ENCODE results near the gene FHAD1. TPM values are rescaled to one million over a fixed set of nuclear protein-coding genes. Genes with fewer than 3 reads are reported as not detected.
"Not testable (repeated sequence)": the region's sequence is repeated elsewhere in the genome, so short reads cannot be mapped to it uniquely, and the experiment has no call there.

Gene FHAD1
- total RNA-seq, 2 experiments from 2014 or later: not detected

DNA sequence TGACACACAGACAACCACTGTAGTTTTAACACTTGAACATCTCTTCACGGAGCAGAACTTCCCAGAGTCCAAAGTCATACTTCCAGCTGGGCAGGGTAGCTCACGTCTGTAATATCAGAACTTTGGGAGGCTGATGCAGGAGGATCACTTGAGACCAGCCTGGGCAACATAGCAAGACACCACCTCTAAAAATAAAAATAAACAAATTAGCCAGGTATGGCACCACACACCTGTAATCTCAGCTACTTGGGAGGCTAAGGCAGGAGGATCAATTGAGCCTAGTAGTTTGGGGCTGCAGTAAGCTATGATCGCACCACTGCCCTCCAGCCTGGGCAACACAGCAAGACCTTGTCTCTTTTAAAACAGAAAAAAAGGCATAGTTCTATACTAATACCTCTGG, 138.4 kb downstream of the FHAD1 start:
- H3K79me2 ChIP-seq (ENCODE audit: insufficient read depth, low read depth, low read length): no peaks in the 10 kb centered on the region
- no peaks in the 10 kb centered on the region for H4K20me1 ChIP-seq (ENCODE audit: insufficient read depth, low read length)
- TF ChIP-seq, protein P1, sequence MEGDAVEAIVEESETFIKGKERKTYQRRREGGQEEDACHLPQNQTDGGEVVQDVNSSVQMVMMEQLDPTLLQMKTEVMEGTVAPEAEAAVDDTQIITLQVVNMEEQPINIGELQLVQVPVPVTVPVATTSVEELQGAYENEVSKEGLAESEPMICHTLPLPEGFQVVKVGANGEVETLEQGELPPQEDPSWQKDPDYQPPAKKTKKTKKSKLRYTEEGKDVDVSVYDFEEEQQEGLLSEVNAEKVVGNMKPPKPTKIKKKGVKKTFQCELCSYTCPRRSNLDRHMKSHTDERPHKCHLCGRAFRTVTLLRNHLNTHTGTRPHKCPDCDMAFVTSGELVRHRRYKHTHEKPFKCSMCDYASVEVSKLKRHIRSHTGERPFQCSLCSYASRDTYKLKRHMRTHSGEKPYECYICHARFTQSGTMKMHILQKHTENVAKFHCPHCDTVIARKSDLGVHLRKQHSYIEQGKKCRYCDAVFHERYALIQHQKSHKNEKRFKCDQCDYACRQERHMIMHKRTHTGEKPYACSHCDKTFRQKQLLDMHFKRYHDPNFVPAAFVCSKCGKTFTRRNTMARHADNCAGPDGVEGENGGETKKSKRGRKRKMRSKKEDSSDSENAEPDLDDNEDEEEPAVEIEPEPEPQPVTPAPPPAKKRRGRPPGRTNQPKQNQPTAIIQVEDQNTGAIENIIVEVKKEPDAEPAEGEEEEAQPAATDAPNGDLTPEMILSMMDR (conservative IDR thresholded peaks at IDR 0.05; ENCODE audit: low read length): no peak
- TF ChIP-seq EZH2phosphoT487 (IDR thresholded peaks at IDR 0.05; ENCODE audit: borderline replicate concordance, low read depth, low read length): no peak
- H2AFZ ChIP-seq (ENCODE audit: low read length): no peak overlapping the region
- H3K36me3 ChIP-seq (ENCODE audit: insufficient read depth, low read length): no peaks in the 10 kb centered on the region
- CTCF ChIA-PET (ENCODE audit: unreplicated experiment): no interaction called here
- no peak for DNase-seq (ENCODE audit: low spot score)
- no peaks in the 10 kb centered on the region for H3K4me1 ChIP-seq (ENCODE audit: insufficient read depth, low read length, poor library complexity, severe bottlenecking)
- intact Hi-C loops (cut with micrococcal nuclease; ENCODE audit: unreplicated experiment): no loop called here
- no peaks in the 10 kb centered on the region for H3K9me2 ChIP-seq (ENCODE audit: insufficient read depth, low read length)
- POLR2A ChIA-PET: interaction anchor here (0.6 to 1.4 kb wide), 2 partner anchors 14 to 1128 kb away, joined by 3 read pairs; no protein-coding TSS in a partner anchor
- no TSS peak for BruUV-seq (replicated peaks)
- H3K4me3 ChIP-seq (ENCODE audit: low read depth, low read length, poor library complexity, severe bottlenecking): no peak overlapping the region
- no peak overlapping the region for H3K27ac ChIP-seq (ENCODE audit: low read depth, low read length, poor library complexity, severe bottlenecking)
- H3K9me3 ChIP-seq (ENCODE audit: low read length): no peaks in the 10 kb centered on the region
- H3K4me2 ChIP-seq (ENCODE audit: low read length): no peak overlapping the region

DNA sequence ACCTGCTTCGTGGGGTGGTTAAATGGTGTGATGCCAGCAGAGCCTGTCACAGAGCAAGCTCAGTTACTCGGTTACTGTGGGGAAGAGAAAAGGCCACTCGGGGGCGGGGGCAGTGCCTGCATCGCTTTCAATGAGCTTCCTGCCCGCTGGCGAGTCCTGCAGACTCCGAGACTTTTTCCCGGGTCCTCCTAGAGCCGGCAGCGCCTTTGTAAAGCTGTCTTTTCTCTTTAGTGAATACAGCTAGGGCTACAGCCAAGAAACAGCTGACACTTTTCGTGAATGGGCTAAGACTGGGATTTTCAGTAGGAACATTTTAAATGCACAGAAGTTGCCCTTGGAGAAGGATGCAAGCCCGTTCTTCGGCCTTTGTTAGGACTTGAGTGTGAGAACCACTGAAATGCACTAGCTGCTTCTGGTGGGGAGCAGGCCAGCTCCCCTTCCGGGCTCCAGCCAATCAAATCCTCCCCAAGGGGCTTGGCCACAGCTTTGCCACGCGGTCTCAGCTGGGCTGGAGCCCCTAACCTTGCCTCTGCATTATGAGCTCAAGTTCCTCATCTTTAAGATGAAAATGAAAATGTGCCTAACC, 139.2 kb downstream of the FHAD1 start:
- no peaks in the 10 kb centered on the region for H3K9me2 ChIP-seq (ENCODE audit: insufficient read depth, low read length)
- CTCF ChIA-PET (ENCODE audit: unreplicated experiment): no interaction called here
- H2AFZ ChIP-seq (ENCODE audit: low read length): peak overlapping the region; percentile 56; the same call in 1 of the 2 replicates
- no peak overlapping the region for H3K4me2 ChIP-seq (ENCODE audit: low read length)
- no peak for TF ChIP-seq EZH2phosphoT487 (IDR thresholded peaks at IDR 0.05; ENCODE audit: borderline replicate concordance, low read depth, low read length)
- TF ChIP-seq, protein P1 (conservative IDR thresholded peaks at IDR 0.05; ENCODE audit: low read length): no peak
- H3K4me3 ChIP-seq (ENCODE audit: low read depth, low read length, poor library complexity, severe bottlenecking): no peak overlapping the region
- H3K36me3 ChIP-seq (ENCODE audit: insufficient read depth, low read length): no peaks in the 10 kb centered on the region
- no peaks in the 10 kb centered on the region for H3K9me3 ChIP-seq (ENCODE audit: low read length)
- intact Hi-C loops (cut with micrococcal nuclease; ENCODE audit: unreplicated experiment): no loop called here
- no peaks in the 10 kb centered on the region for H3K79me2 ChIP-seq (ENCODE audit: insufficient read depth, low read depth, low read length)
- H3K4me1 ChIP-seq (ENCODE audit: insufficient read depth, low read length, poor library complexity, severe bottlenecking): no peaks in the 10 kb centered on the region
- POLR2A ChIA-PET: interaction anchor here (0.6 to 1.4 kb wide), 2 partner anchors 14 to 1128 kb away, joined by 3 read pairs; no protein-coding TSS in a partner anchor
- no peaks in the 10 kb centered on the region for H4K20me1 ChIP-seq (ENCODE audit: insufficient read depth, low read length)
- no peak for DNase-seq (ENCODE audit: low spot score)
- no TSS peak for BruUV-seq (replicated peaks)
- H3K27ac ChIP-seq (ENCODE audit: low read depth, low read length, poor library complexity, severe bottlenecking): no peak overlapping the region

DNA sequence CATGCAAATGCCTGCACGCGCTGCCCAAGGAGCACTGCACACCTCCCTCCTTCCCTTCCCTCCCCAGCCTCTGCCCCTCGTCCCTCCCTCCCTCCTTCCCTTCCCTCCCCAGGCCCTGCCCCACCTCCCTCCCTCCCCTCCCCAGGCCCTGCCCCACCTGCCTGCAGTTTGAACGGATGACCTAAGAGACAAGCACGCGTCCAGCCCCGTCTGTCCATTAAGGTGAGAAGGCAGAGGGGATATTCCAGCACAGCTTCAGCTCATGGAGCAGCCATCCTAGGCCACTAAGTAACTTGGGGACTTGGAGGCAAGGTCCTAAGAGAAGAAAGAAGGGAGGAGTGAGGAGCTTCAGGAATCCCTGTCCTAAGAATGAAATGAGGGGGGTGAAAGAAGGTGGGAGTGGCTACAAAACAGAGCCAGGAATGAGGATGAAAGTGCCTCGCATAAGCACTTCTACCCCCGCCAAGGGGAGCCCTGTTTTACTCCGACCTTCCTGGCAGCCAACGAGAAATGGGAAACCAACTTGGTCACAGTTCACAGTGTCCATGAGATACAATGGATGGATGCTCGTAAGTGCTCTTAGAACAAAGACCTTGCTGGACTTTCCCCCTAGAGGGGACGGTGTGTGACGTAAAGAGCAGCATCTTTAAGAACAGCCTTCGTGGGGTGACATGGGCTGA, 141.3 kb downstream of the FHAD1 start:
- Histone ChIP-seq H3K79me2 (ENCODE audit: insufficient read depth, low read depth, low read length) (no peaks in the 10 kb centered on the region), H3K9me3 (ENCODE audit: low read length) (no peaks in the 10 kb centered on the region), H3K36me3 (ENCODE audit: insufficient read depth, low read length) (no peaks in the 10 kb centered on the region), H3K27ac (ENCODE audit: low read depth, low read length, poor library complexity, severe bottlenecking) (no peak overlapping the region), H4K20me1 (ENCODE audit: insufficient read depth, low read length) (no peaks in the 10 kb centered on the region), H3K4me3 (ENCODE audit: low read depth, low read length, poor library complexity, severe bottlenecking) (no peak overlapping the region), H2AFZ (ENCODE audit: low read length) (no peak overlapping the region), H3K4me2 (ENCODE audit: low read length) (no peak overlapping the region), H3K9me2 (ENCODE audit: insufficient read depth, low read length) (no peaks in the 10 kb centered on the region), H3K4me1 (ENCODE audit: insufficient read depth, low read length, poor library complexity, severe bottlenecking) (no peaks in the 10 kb centered on the region)
- ChIA-PET CTCF (ENCODE audit: unreplicated experiment) (no interaction called here), POLR2A (no interaction called here)
- no peak for TF ChIP-seq EZH2phosphoT487 (IDR thresholded peaks at IDR 0.05; ENCODE audit: borderline replicate concordance, low read depth, low read length)
- TF ChIP-seq, protein P1 (conservative IDR thresholded peaks at IDR 0.05; ENCODE audit: low read length): no peak
- intact Hi-C loops (cut with micrococcal nuclease; ENCODE audit: unreplicated experiment): no loop called here
- no peak for DNase-seq (ENCODE audit: low spot score)
- BruUV-seq (replicated peaks): no TSS peak

DNA sequence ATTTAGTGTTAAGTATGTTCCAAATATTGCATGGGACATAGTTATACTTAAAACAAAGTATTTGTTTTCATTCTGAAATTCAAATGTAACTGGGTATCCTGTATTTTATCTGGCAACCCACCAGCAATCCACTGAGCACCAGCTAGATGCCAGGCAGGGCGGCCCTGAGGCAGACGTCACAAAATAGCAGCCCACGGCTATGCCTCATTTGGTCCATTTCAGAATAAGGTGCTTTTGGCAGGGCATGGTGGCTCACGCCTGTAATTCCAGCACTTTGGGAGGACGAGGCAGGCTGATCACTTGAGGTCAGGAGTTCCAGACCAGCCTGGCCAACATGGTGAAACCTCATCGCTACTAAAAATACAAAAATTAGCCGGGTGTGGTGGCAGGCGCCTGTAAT, 142.8 kb downstream of the FHAD1 start:
- H3K79me2 ChIP-seq (ENCODE audit: insufficient read depth, low read depth, low read length); H3K36me3 ChIP-seq (ENCODE audit: insufficient read depth, low read length); DNase-seq (ENCODE audit: low spot score); H3K27ac ChIP-seq (ENCODE audit: low read depth, low read length, poor library complexity, severe bottlenecking); H4K20me1 ChIP-seq (ENCODE audit: insufficient read depth, low read length); POLR2A ChIA-PET; CTCF ChIA-PET (ENCODE audit: unreplicated experiment); H3K4me3 ChIP-seq (ENCODE audit: low read depth, low read length, poor library complexity, severe bottlenecking); H3K9me2 ChIP-seq (ENCODE audit: insufficient read depth, low read length); intact Hi-C loops (cut with micrococcal nuclease; ENCODE audit: unreplicated experiment); H3K4me2 ChIP-seq (ENCODE audit: low read length); H3K9me3 ChIP-seq (ENCODE audit: low read length); H2AFZ ChIP-seq (ENCODE audit: low read length); H3K4me1 ChIP-seq (ENCODE audit: insufficient read depth, low read length, poor library complexity, severe bottlenecking); BruUV-seq (replicated peaks): not testable (repeated sequence)
